RWPE1 (cell line): Measurements from ENCODE around the gene DPPA4.

Source experiments
- CTCF ChIA-PET: fragments of 350-600 bp; sonication (Branson Sonifier 250); formaldehyde crosslinking; extraction: SDS; loops from one replicate; lab custom pipeline; 2021; lab: Yijun Ruan, JAX
- POLR2A ChIA-PET: fragments of 400-600 bp; formaldehyde crosslinking; extraction: SDS; loops from one replicate; lab custom pipeline; 2020; ENCODE audit warnings: antibody characterized with exemption; ENCODE audit not compliant: low non-redundant PET; lab: Yijun Ruan, JAX
- DNase-seq: peaks from one replicate; pipeline ENCODE4 v3.0.0; 2012; ENCODE audit warnings: low spot score
- H3K27ac ChIP-seq: fragments of 450-650 bp; 2 replicates; pipeline ENCODE4 v1.5.1; 2017
- CTCF ChIP-seq: fragments of 450-650 bp; conservative IDR thresholded peaks from 2 replicates; pipeline ENCODE4 v1.5.1; 2017; ENCODE audit warnings: low read depth, mild to moderate bottlenecking

DPPA4 gene

GRCh38 chr3:109297496-109297895 lies 39.9 kb downstream of the DPPA4 start:
- ChIA-PET CTCF (no interaction called here), POLR2A (no interaction called here)
- no peak overlapping the region for H3K27ac ChIP-seq
- TF ChIP-seq CTCF = no peak
- no peak for DNase-seq

GRCh38 chr3:109284071-109284470 lies 53.3 kb downstream of the DPPA4 start:
- POLR2A ChIA-PET = no interaction called here
- CTCF ChIA-PET = interaction anchor here (0.8 to 0.9 kb wide), 2 partner anchors 8 to 1796 kb away, joined by 3 read pairs; no protein-coding TSS in a partner anchor
- peak; percentile 7 for DNase-seq
- no peak overlapping the region for H3K27ac ChIP-seq
- TF ChIP-seq CTCF = no peak

- no peak for DNase-seq
- no peak for TF ChIP-seq CTCF
- ChIA-PET CTCF (interaction anchor here (0.6 to 0.7 kb wide), 2 partner anchors 67 to 959 kb away, joined by 3 to 4 read pairs; no protein-coding TSS in a partner anchor), POLR2A (no interaction called here)
- no peak overlapping the region for H3K27ac ChIP-seq
These were observed 58.8 kb downstream of the DPPA4 start for GRCh38 chr3:109278546-109278945.

GRCh38 chr3:109278141-109278540 lies 59.2 kb downstream of the DPPA4 start:
- DNase-seq = no peak
- H3K27ac ChIP-seq = no peak overlapping the region
- CTCF ChIA-PET = no interaction called here
- TF ChIP-seq CTCF = no peak
- POLR2A ChIA-PET = no interaction called here
